HG03039 (cell line): ENCODE data around the gene SAMD8.

ENCODE experiments used
- ATAC-seq: cut with Tn5 transposase; IDR thresholded peaks from one replicate; pipeline ENCODE4 v1.9.1; 2021; ENCODE audit warnings: mild to moderate bottlenecking, moderate library complexity; ENCODE audit not compliant: unreplicated experiment

Gene SAMD8

GRCh38 chr10:75111365-75111906 is at the start of gene SAMD8:
Gene SAMD8 (plus strand): TSS chr10:75111656. CDS start chr10:75150529, 38,873 bp downstream.
- peak; percentile 79 for ATAC-seq

- no peak for ATAC-seq
These were observed 49.5 kb upstream of the SAMD8 start for GRCh38 chr10:75061709-75062505.

GRCh38 chr10:75062506-75063299 is 48.8 kb upstream of the SAMD8 start:
- ATAC-seq: no peak

- no peak for ATAC-seq
These were observed 47.8 kb upstream of the SAMD8 start for GRCh38 chr10:75063461-75064230.

GRCh38 chr10:75065076-75065475 is 46.4 kb upstream of the SAMD8 start:
- ATAC-seq: no peak

GRCh38 chr10:75066271-75066670 is 45.2 kb upstream of the SAMD8 start:
- ATAC-seq: no peak

GRCh38 chr10:75067272-75067671 is 44.2 kb upstream of the SAMD8 start:
- ATAC-seq: no peak

GRCh38 chr10:75068523-75068922 is 42.9 kb upstream of the SAMD8 start:
- no peak for ATAC-seq

GRCh38 chr10:75070476-75070875 is 41.0 kb upstream of the SAMD8 start:
- ATAC-seq: no peak

- no peak for ATAC-seq
These were observed 40.5 kb upstream of the SAMD8 start for GRCh38 chr10:75070961-75071428.

GRCh38 chr10:75071756-75072155 is 39.7 kb upstream of the SAMD8 start:
- ATAC-seq: no peak

- ATAC-seq: no peak
These were observed 38.7 kb upstream of the SAMD8 start for GRCh38 chr10:75072727-75073126.

- ATAC-seq: no peak
These were observed 38.0 kb upstream of the SAMD8 start for GRCh38 chr10:75073442-75073841.

- ATAC-seq: no peak
These were observed 36.6 kb upstream of the SAMD8 start for GRCh38 chr10:75074711-75075445.

GRCh38 chr10:75076348-75076747 is 35.1 kb upstream of the SAMD8 start:
- no peak for ATAC-seq

- no peak for ATAC-seq
These were observed 31.9 kb upstream of the SAMD8 start for GRCh38 chr10:75079436-75080083.

- no peak for ATAC-seq
These were observed 30.9 kb upstream of the SAMD8 start for GRCh38 chr10:75080554-75080953.

GRCh38 chr10:75081379-75081778 is 30.1 kb upstream of the SAMD8 start:
- no peak for ATAC-seq

- ATAC-seq: no peak
These were observed 27.3 kb upstream of the SAMD8 start for GRCh38 chr10:75083972-75084833.
